K562 (cell line): ENCODE data around the gene WASF1. TPM values are rescaled to one million over a fixed set of nuclear protein-coding genes. Genes with fewer than 3 reads are reported as not detected.

ENCODE experiments used
- ATAC-seq: fragments of 200-7000 bp; cut with Tn5 transposase; 3 replicates; pipeline ENCODE4 v1.9.1; 2020; ENCODE audit warnings: moderate library complexity
- BruUV-seq: library from RNA; stranded (reverse); fragments of 400-500 nt; replicated peaks from 2 replicates; lab custom pipeline; 2021; lab: Mats Ljungman, UMichigan
- CTCF ChIA-PET: fragments of 300-600 bp; formaldehyde crosslinking; extraction: SDS; loops from one replicate; lab custom pipeline; 2021; ENCODE audit warnings: low intra/inter-chr PET ratio; lab: Yijun Ruan, JAX
- POLR2A ChIA-PET: fragments of 300-600, 350-650 bp; sonication (Branson Sonifier 250); formaldehyde crosslinking; extraction: SDS; loops from one replicate; lab custom pipeline; 2021; ENCODE audit warnings: antibody characterized with exemption, inconsistent platforms; lab: Yijun Ruan, JAX
- DNase-seq, 4 experiments: peaks; one replicate each; pipeline versions ENCODE4 v3.0.0 to v3.0.0-alpha.2; 2011 to 2018; ENCODE audit warnings: low spot score in 3 of 4, mixed read lengths in 3 of 4; ENCODE audit errors: extremely low read depth in 1 of 4
- FAIRE-seq: peaks from 2 replicates; lab custom pipeline; 2011; peaks lifted over from hg19 to GRCh38; lab: Jason Lieb, UNC
- H2AFZ ChIP-seq: 2 replicates; pipeline ENCODE4 v1.6.0; 2011; ENCODE audit warnings: low read depth, low read length, control low read depth, inconsistent platforms
- H3K27ac ChIP-seq: fragments of 200-600 bp; 3 replicates; pipeline ENCODE4 v1.8.0; 2011; ENCODE audit warnings: low read depth, mild to moderate bottlenecking, control low read depth, inconsistent platforms, low read length, moderate library complexity, mixed read lengths; ENCODE audit errors: extremely low read depth
- H3K27me3 ChIP-seq, 2 experiments: fragments of 300-600 bp in 1 of 2; 2 replicates in 1 of 2; 3 replicates in 1 of 2; pipeline versions ENCODE4 v1.6.0 to v1.8.0; 2011; ENCODE audit warnings: inconsistent platforms in 2 of 2, low read length in 2 of 2, mild to moderate bottlenecking in 1 of 2, mixed read lengths in 1 of 2, moderate library complexity in 1 of 2; ENCODE audit not compliant: control insufficient read depth in 2 of 2, insufficient read depth in 2 of 2
- H3K36me3 ChIP-seq: fragments of 300-600 bp; 3 replicates; pipeline ENCODE4 v1.8.0; 2011; ENCODE audit warnings: mild to moderate bottlenecking, low read length, inconsistent platforms; ENCODE audit not compliant: control insufficient read depth, insufficient read depth
- H3K4me1 ChIP-seq, 2 experiments: fragments of 200-600 bp in 1 of 2; replicated peaks in 1 of 2; 2 replicates in 1 of 2; 3 replicates in 1 of 2; pipeline versions ENCODE4 v1.5.1 to v1.8.0; 2011; ENCODE audit warnings: inconsistent platforms in 2 of 2, low read length in 2 of 2, mild to moderate bottlenecking in 1 of 2, mixed read lengths in 1 of 2, moderate library complexity in 1 of 2; ENCODE audit not compliant: control insufficient read depth in 2 of 2, insufficient read depth in 2 of 2
- H3K4me2 ChIP-seq: 2 replicates; pipeline ENCODE4 v1.6.1; 2011; ENCODE audit warnings: low read length, control low read depth, inconsistent platforms, mixed read lengths; ENCODE audit not compliant: insufficient read depth
- H3K4me3 ChIP-seq: fragments of 200-600 bp; sonication (generic), shearing (Covaris generic); 2 replicates; pipeline ENCODE4 v1.5.1; 2016; ENCODE audit warnings: control low read depth, inconsistent platforms
- H3K79me2 ChIP-seq: fragments of 200-600 bp; 3 replicates; pipeline ENCODE4 v1.8.0; 2011; ENCODE audit warnings: low read length, inconsistent platforms; ENCODE audit not compliant: control insufficient read depth, insufficient read depth
- H3K9ac ChIP-seq, 2 experiments: 2 replicates each; pipeline versions ENCODE4 v1.6.0 to v1.6.1; 2011; ENCODE audit warnings: low read depth in 2 of 2, low read length in 2 of 2, control low read depth in 1 of 2, inconsistent platforms in 1 of 2, mild to moderate bottlenecking in 1 of 2, mixed read lengths in 1 of 2; ENCODE audit not compliant: insufficient read depth in 1 of 2
- H3K9me1 ChIP-seq: one replicate; pipeline ENCODE4 v1.6.0; 2011; ENCODE audit warnings: inconsistent platforms, mild to moderate bottlenecking, low read length, moderate library complexity; ENCODE audit not compliant: control insufficient read depth, insufficient read depth
- H3K9me3 ChIP-seq: replicated peaks from 2 replicates; pipeline ENCODE4 v1.5.1; 2011; ENCODE audit warnings: low read depth, low read length, inconsistent platforms; ENCODE audit not compliant: control insufficient read depth, insufficient read depth
- H4K20me1 ChIP-seq: replicated peaks from 2 replicates; pipeline ENCODE4 v1.6.1; 2011; ENCODE audit warnings: low read length, inconsistent platforms, mixed read lengths; ENCODE audit not compliant: control insufficient read depth, insufficient read depth
- CBX5 ChIP-seq: IDR thresholded peaks from 2 replicates; pipeline ENCODE4 v1.6.1; 2014; ENCODE audit warnings: low read depth, borderline replicate concordance
- ELF4 ChIP-seq: fragments of 450-650 bp; formaldehyde crosslinking; IDR thresholded peaks from 2 replicates; pipeline ENCODE4 v1.4.0; 2022; ENCODE audit warnings: missing genetic modification characterization
- ELK1 ChIP-seq: sonication (generic); formaldehyde crosslinking; IDR thresholded peaks from 2 replicates; pipeline ENCODE4 v1.8.1; 2022; ENCODE audit warnings: missing genetic modification reagents
- ERF ChIP-seq: fragments of 450-650 bp; formaldehyde crosslinking; IDR thresholded peaks from 2 replicates; pipeline ENCODE4 v1.4.0; 2020; ENCODE audit warnings: mild to moderate bottlenecking, mixed read lengths
- ESRRA ChIP-seq: fragments of 450-650 bp; IDR thresholded peaks from 2 replicates; pipeline ENCODE4 v1.6.1; 2014; ENCODE audit warnings: low read depth, mild to moderate bottlenecking, moderate library complexity, borderline replicate concordance
- FUS ChIP-seq: fragments of 200-400 bp; formaldehyde crosslinking; optimal IDR thresholded peaks from 2 replicates; pipeline ENCODE3; 2017; ENCODE audit warnings: low read depth, low read length
- HNRNPUL1 ChIP-seq: fragments of 200-400 bp; formaldehyde crosslinking; IDR thresholded peaks from 2 replicates; pipeline ENCODE4 v1.6.1; 2017; ENCODE audit warnings: low read length
- KDM2B ChIP-seq: fragments of 250-450 bp; sonication (Bioruptor Pico); IDR thresholded peaks from 2 replicates; pipeline ENCODE4 v1.8.0; 2021; ENCODE audit warnings: mild to moderate bottlenecking, moderate library complexity
- MIER1 ChIP-seq: fragments of 450-650 bp; IDR thresholded peaks from 2 replicates; pipeline ENCODE4 v1.6.1; 2016; ENCODE audit warnings: antibody characterized with exemption, mild to moderate bottlenecking, low read depth
- NFRKB ChIP-seq: fragments of 450-650 bp; IDR thresholded peaks from 2 replicates; pipeline ENCODE4 v1.6.1; 2016; ENCODE audit warnings: low read depth
- NR4A1 ChIP-seq, 2 experiments: fragments of 250-450 bp in 1 of 2; fragments of 450-650 bp in 1 of 2; sonication (Bioruptor Pico) in 1 of 2; IDR thresholded peaks; 2 replicates each; pipeline versions ENCODE4 v1.4.0 to v1.6.1; 2016 to 2020; ENCODE audit warnings: mild to moderate bottlenecking in 2 of 2, missing compliant biosample characterization in 1 of 2, missing genetic modification characterization in 1 of 2, moderate library complexity in 1 of 2
- POLR3G ChIP-seq: IDR thresholded peaks from 2 replicates; pipeline ENCODE4 v1.6.1; 2011; ENCODE audit not compliant: insufficient read length, insufficient replicate concordance; ENCODE audit errors: extremely low read depth
- PTRF ChIP-seq: fragments of 450-650 bp; IDR thresholded peaks from 2 replicates; pipeline ENCODE4 v1.6.1; 2016; ENCODE audit warnings: mild to moderate bottlenecking, missing genetic modification characterization, missing compliant biosample characterization
- PURB ChIP-seq: sonication (generic); formaldehyde crosslinking; IDR thresholded peaks from 2 replicates; pipeline ENCODE4 v1.9.0; 2021; ENCODE audit warnings: low read depth, mild to moderate bottlenecking, missing genetic modification reagents
- SIX5 ChIP-seq, 2 experiments: IDR thresholded peaks; 2 replicates each; pipeline ENCODE4 v1.6.1; 2011; ENCODE audit warnings: low read length in 2 of 2, borderline replicate concordance in 1 of 2, low read depth in 1 of 2, mild to moderate bottlenecking in 1 of 2, moderate library complexity in 1 of 2; ENCODE audit not compliant: insufficient read depth in 1 of 2
- SMARCE1 ChIP-seq: fragments of 450-650 bp; IDR thresholded peaks from 2 replicates; pipeline ENCODE4 v1.7.1; 2016; ENCODE audit warnings: mild to moderate bottlenecking
- TAF1 ChIP-seq: IDR thresholded peaks from 2 replicates; pipeline ENCODE4 v1.6.1; 2011; ENCODE audit warnings: mild to moderate bottlenecking, low read length, moderate library complexity; ENCODE audit not compliant: insufficient read depth, control insufficient read depth, severe bottlenecking; ENCODE audit errors: extremely low read depth
- TBL1XR1 ChIP-seq, 2 experiments: IDR thresholded peaks; 2 replicates each; pipeline ENCODE4 v1.6.1; 2012; ENCODE audit warnings: improper control_type of control experiment in 2 of 2, low read length in 2 of 2, mild to moderate bottlenecking in 1 of 2
- ZC3H11A ChIP-seq: IDR thresholded peaks from 2 replicates; pipeline ENCODE4 v1.6.1; 2012; ENCODE audit warnings: low read depth, low read length, improper control_type of control experiment
- ZC3H4 ChIP-seq: sonication (generic); formaldehyde crosslinking; IDR thresholded peaks from 2 replicates; pipeline ENCODE4 v1.9.0; 2021; ENCODE audit warnings: missing genetic modification reagents, borderline replicate concordance
- ZEB2 ChIP-seq: fragments of 450-650 bp; IDR thresholded peaks from 2 replicates; pipeline ENCODE4 v1.6.1; 2016
- ZKSCAN3 ChIP-seq: fragments of 250-450 bp; sonication (Bioruptor Pico); IDR thresholded peaks from 2 replicates; pipeline ENCODE4 v1.4.0; 2020
- ZNF449 ChIP-seq: fragments of 250-450 bp; sonication (Bioruptor Pico); IDR thresholded peaks from 2 replicates; pipeline ENCODE4 v1.8.0; 2022; ENCODE audit warnings: moderate library complexity, mild to moderate bottlenecking, inconsistent platforms
- ZNF695 ChIP-seq: fragments of 450-650 bp; formaldehyde crosslinking; IDR thresholded peaks from 2 replicates; pipeline ENCODE4 v1.4.0; 2020; ENCODE audit warnings: mild to moderate bottlenecking, moderate library complexity
- in situ Hi-C: fragments of 300-500 bp; cut with MboI; formaldehyde crosslinking; loops from 4 replicates; pipeline ENCODE4 v1.15.0; 2018; ENCODE audit warnings: inconsistent platforms, mixed read lengths
- intact Hi-C: fragments of 100-400 bp; cut with micrococcal nuclease; formaldehyde crosslinking; loops from 2 replicates; pipeline ENCODE4 v1.14.2; 2022
- polyA plus RNA-seq, 8 experiments: library from polyadenylated mRNA; depleted of rRNA in 4 of 8; stranded (reverse) in 5 of 8; unstranded in 3 of 8; fragments of >200 nt; fragmentation: Nextera tagmentation in 2 of 8; fragmentation: Illumina TruSeq in 1 of 8; extraction: Ambion mirVana in 2 of 8; extraction: Trizol in 1 of 8; gene quantifications; 2 replicates each; pipeline versions ENCODE4 v1.2.1 to v1.2.3, GENCODE V29; 2011 to 2014; ENCODE audit warnings: inconsistent platforms in 1 of 8, missing spikeins in 1 of 8
- total RNA-seq, 7 experiments: library from RNA; depleted of rRNA in 6 of 7; stranded (reverse); fragments of >200 nt in 6 of 7; fragmentation: Illumina TruSeq in 2 of 7; extraction: Trizol in 2 of 7; gene quantifications; 2 replicates each; pipeline versions ENCODE4 v1.2.1 to v1.2.3, GENCODE V29; 2011 to 2021; ENCODE audit warnings: low replicate concordance in 1 of 7

The WASF1 gene
- total and polyA plus RNA-seq, 9 of the 15 experiments (the other 6 are each of a cell fraction or from before 2014, with no cell fraction given) = 2.1 to 18.2 (median 7.4) TPM

- TF ChIP-seq MIER1 (no peak), PURB (CRISPR knock-in tag) (no peak), FUS (no peak), HNRNPUL1 (no peak), ZNF695 (CRISPR knock-in tag) (no peak), TAF1 (no peak), ELF4 (CRISPR knock-in tag) (no peak), PTRF (no peak), TBL1XR1 (IDR thresholded peaks at IDR 0.05; ENCODE audit: low read length in 2 of 2) (no peak), CBX5 (no peak)
Observed at GRCh38 chr6:110090876-110091275, 88.6 kb downstream of the WASF1 start (continued).

- no peak for DNase-seq
- no peak for ATAC-seq
- Histone ChIP-seq H2AFZ (no peak overlapping the region), H4K20me1 (no peaks in the 10 kb centered on the region), H3K27ac (no peak overlapping the region), H3K4me1 (no peaks in the 10 kb centered on the region), H3K79me2 (no peaks in the 10 kb centered on the region), H3K4me2 (no peak overlapping the region), H3K4me3 (no peak overlapping the region), H3K9ac (no peak overlapping the region), H3K9me3 (no peaks in the 10 kb centered on the region), H3K27me3 (no peaks in the 10 kb centered on the region; a peak in 1 of 5 replicates), H3K9me1 (no peaks in the 10 kb centered on the region), H3K36me3 (no peaks in the 10 kb centered on the region)
- in situ Hi-C loops (no loop called here), intact Hi-C loops (no loop called here)
- ChIA-PET POLR2A (interaction anchor here (1.5 kb wide), 1 partner anchor 9 kb away, joined by 3 read pairs; no protein-coding TSS in a partner anchor), CTCF (no interaction called here)
- FAIRE-seq = no peak
- no TSS peak for BruUV-seq
- TF ChIP-seq ERF (CRISPR knock-in tag) (no peak), SIX5 (IDR thresholded peaks at IDR 0.05; ENCODE audit: borderline replicate concordance in 1 of 2, insufficient read depth in 1 of 2, low read depth in 1 of 2, low read length in 2 of 2) (no peak), ZNF449 (no peak), ZC3H4 (CRISPR knock-in tag) (no peak), SMARCE1 (no peak), ZKSCAN3 (no peak), ZEB2 (no peak), ESRRA (no peak), NFRKB (no peak), POLR3G (no peak), ZC3H11A (no peak), KDM2B (CRISPR knock-in tag) (no peak), NR4A1 (CRISPR knock-in tag; IDR thresholded peaks at IDR 0.05) (no peak), NR4A1 (tag; IDR thresholded peaks at IDR 0.05) (no peak), ELK1 (CRISPR knock-in tag) (no peak)
Observed at GRCh38 chr6:110089323-110089722, 90.1 kb downstream of the WASF1 start.
